ENCODE results near the gene LRRK1. TPM values are rescaled to one million over a fixed set of nuclear protein-coding genes. Genes with fewer than 3 reads are reported as not detected.
"Not testable (repeated sequence)": the region's sequence is repeated elsewhere in the genome, so short reads cannot be mapped to it uniquely, and the experiment has no call there.

Gene LRRK1
- total and polyA plus RNA-seq, 2 of the 4 experiments (the other 2 are of a cell fraction): 3.0 to 5.8 TPM

DNA sequence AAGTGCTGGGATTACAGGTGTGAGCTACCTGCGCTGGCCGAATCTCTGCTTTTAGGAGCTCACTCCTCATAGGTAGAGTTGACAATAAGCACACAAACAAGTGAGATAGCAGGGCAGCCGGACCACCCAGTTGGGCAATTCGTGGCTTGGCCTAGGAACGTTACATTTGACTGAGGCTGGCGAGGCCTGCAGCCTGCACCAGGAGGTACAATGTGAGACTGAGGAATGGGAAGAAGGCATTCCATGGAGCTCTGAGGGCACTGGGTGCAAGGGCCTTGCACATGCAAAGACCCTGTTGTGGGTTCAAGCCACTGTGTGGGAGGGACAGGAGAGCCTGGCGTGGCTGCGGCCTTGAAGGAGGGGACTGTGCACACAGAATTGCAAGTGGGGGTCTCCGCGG, 152.5 kb downstream of the LRRK1 start:
- H2AK9ac ChIP-seq (replicated peaks; ENCODE audit: low read depth, low read length, poor library complexity): peak overlapping the region; percentile 13
- no peak overlapping the region for H2AFZ ChIP-seq (replicated peaks; ENCODE audit: low read length, poor library complexity)
- peaks cover under 1% of the 10 kb centered on the region; the same call in 1 of the 2 replicates for H3K36me3 ChIP-seq (ENCODE audit: control insufficient read depth, insufficient read depth, low read length)
- no peak overlapping the region for H3K56ac ChIP-seq (ENCODE audit: extremely low read depth, insufficient read depth, low read length)
- H2BK20ac ChIP-seq (ENCODE audit: low read depth, low read length): no peak overlapping the region
- no peak overlapping the region for H3K14ac ChIP-seq (replicated peaks; ENCODE audit: low read depth, low read length)
- in situ Hi-C loops (cut with MboI; ENCODE audit: low sequenced_read_pairs) (no loop called here), intact Hi-C loops (cut with micrococcal nuclease) (no loop called here), dilution Hi-C loops (cut with HindIII; ENCODE audit: low sequenced_read_pairs, unreplicated experiment) (no loop called here)
- WGBS, 2 experiments (ENCODE audit: extremely low coverage in 2 of 2, insufficient read length in 1 of 2): no CpG with 5 or more reads among the region's 10 CpGs
- DNase-seq (no peak), ATAC-seq (ENCODE audit: low read depth) (no peak)
- H3K4ac ChIP-seq (ENCODE audit: low read depth, low read length): no peak overlapping the region
- H2BK15ac ChIP-seq (ENCODE audit: low read depth, low read length): no peak overlapping the region
- no peak overlapping the region for H4K5ac ChIP-seq (ENCODE audit: low read depth, low read length)
- H2BK120ac ChIP-seq (ENCODE audit: low read depth, low read length): peak overlapping the region; percentile 48
- peaks cover 0 to 16% of the 10 kb centered on the region in 2 experiments; a peak in 1 of 4 replicates for H3K79me1 ChIP-seq (ENCODE audit: low read depth in 1 of 2, low read length in 2 of 2)
- H4K8ac ChIP-seq (ENCODE audit: low read depth in 2 of 2, low read length in 2 of 2): no peak overlapping the region; a peak in 1 of 4 replicates
- no peaks in the 10 kb centered on the region for H3K9me3 ChIP-seq (ENCODE audit: control insufficient read depth, insufficient read depth, low read length)
- H2BK5ac ChIP-seq (ENCODE audit: low read depth, low read length, poor library complexity, severe bottlenecking): no peak overlapping the region
- H3K18ac ChIP-seq (ENCODE audit: low read depth, low read length): no peak overlapping the region
- no peak overlapping the region for H3K9ac ChIP-seq (ENCODE audit: low read depth, low read length)
- no peak overlapping the region for H3K4me2 ChIP-seq (ENCODE audit: low read depth, low read length)
- ChIA-PET CTCF (no interaction called here), POLR2A (ENCODE audit: unreplicated experiment) (no interaction called here)
- peak overlapping the region; percentile 41 for H4K91ac ChIP-seq (ENCODE audit: insufficient read depth, low read depth, low read length)
- H3K9me1 ChIP-seq (ENCODE audit: insufficient read depth, low read length): peaks cover 23% of the 10 kb centered on the region
- no peak overlapping the region for H3K4me3 ChIP-seq (ENCODE audit: insufficient read depth, low read depth, low read length)
- no peaks in the 10 kb centered on the region for H3K27me3 ChIP-seq (ENCODE audit: control insufficient read depth, insufficient read depth, low read length)
- no TSS peak for BruUV-seq (replicated peaks)
- H4K20me1 ChIP-seq (ENCODE audit: insufficient read depth, low read length): no peaks in the 10 kb centered on the region
- no peak overlapping the region for H3K27ac ChIP-seq (ENCODE audit: insufficient read depth, low read length)
- H2AK5ac ChIP-seq (ENCODE audit: low read depth, low read length): peak overlapping the region; percentile 46; the same call in 1 of the 2 replicates
- H3K4me1 ChIP-seq (ENCODE audit: control insufficient read depth, insufficient read depth, low read length): peaks cover 25% of the 10 kb centered on the region
- no peak overlapping the region for H3K23ac ChIP-seq (ENCODE audit: low read depth, low read length)
- TF ChIP-seq FOS (IDR thresholded peaks at IDR 0.05; ENCODE audit: low read depth, low read length) (no peak), MAZ (IDR thresholded peaks at IDR 0.05; ENCODE audit: borderline replicate concordance, low read depth, low read length) (no peak), SMC3 (IDR thresholded peaks at IDR 0.05; ENCODE audit: low read depth, low read length) (no peak)

GRCh38 chr15:101072235-101072634, 153.1 kb downstream of the LRRK1 start:
- H3K4me3 ChIP-seq (ENCODE audit: insufficient read depth, low read depth, low read length); H3K27ac ChIP-seq (ENCODE audit: insufficient read depth, low read length); POLR2A ChIA-PET (ENCODE audit: unreplicated experiment); H3K27me3 ChIP-seq (ENCODE audit: control insufficient read depth, insufficient read depth, low read length); H3K9ac ChIP-seq (ENCODE audit: low read depth, low read length); H2AK9ac ChIP-seq (replicated peaks; ENCODE audit: low read depth, low read length, poor library complexity); CTCF ChIA-PET; in situ Hi-C loops (cut with MboI; ENCODE audit: low sequenced_read_pairs); H4K20me1 ChIP-seq (ENCODE audit: insufficient read depth, low read length); DNase-seq; H2BK20ac ChIP-seq (ENCODE audit: low read depth, low read length); BruUV-seq (replicated peaks); H4K5ac ChIP-seq (ENCODE audit: low read depth, low read length); H3K18ac ChIP-seq (ENCODE audit: low read depth, low read length); H4K8ac ChIP-seq (ENCODE audit: low read depth in 2 of 2, low read length in 2 of 2); intact Hi-C loops (cut with micrococcal nuclease); H2BK5ac ChIP-seq (ENCODE audit: low read depth, low read length, poor library complexity, severe bottlenecking); H2BK120ac ChIP-seq (ENCODE audit: low read depth, low read length); H3K14ac ChIP-seq (replicated peaks; ENCODE audit: low read depth, low read length); H2AFZ ChIP-seq (replicated peaks; ENCODE audit: low read length, poor library complexity); H2BK15ac ChIP-seq (ENCODE audit: low read depth, low read length); ATAC-seq (ENCODE audit: low read depth); H3K4ac ChIP-seq (ENCODE audit: low read depth, low read length); H2AK5ac ChIP-seq (ENCODE audit: low read depth, low read length); H3K9me3 ChIP-seq (ENCODE audit: control insufficient read depth, insufficient read depth, low read length); H3K23ac ChIP-seq (ENCODE audit: low read depth, low read length); H3K56ac ChIP-seq (ENCODE audit: extremely low read depth, insufficient read depth, low read length); H3K36me3 ChIP-seq (ENCODE audit: control insufficient read depth, insufficient read depth, low read length); dilution Hi-C loops (cut with HindIII; ENCODE audit: low sequenced_read_pairs, unreplicated experiment); H3K4me2 ChIP-seq (ENCODE audit: low read depth, low read length); H4K91ac ChIP-seq (ENCODE audit: insufficient read depth, low read depth, low read length): not testable (repeated sequence)
- Histone ChIP-seq H3K4me1 (ENCODE audit: control insufficient read depth, insufficient read depth, low read length) (peaks cover 25% of the 10 kb centered on the region), H3K79me1 (ENCODE audit: low read depth in 1 of 2, low read length in 2 of 2) (peaks cover 0 to 16% of the 10 kb centered on the region in 2 experiments; a peak in 1 of 4 replicates), H3K9me1 (ENCODE audit: insufficient read depth, low read length) (peaks cover 23% of the 10 kb centered on the region)
- no CpG with 5 or more reads among the region's 4 CpGs for WGBS, 2 experiments (ENCODE audit: extremely low coverage in 2 of 2, insufficient read length in 1 of 2)
